SK-N-MC (cell line): ENCODE measurements around the gene TMED8.

ENCODE experiments used
- EZH2 ChIP-seq: fragments of 200-600 bp; sonication (generic); IDR thresholded peaks from one replicate; pipeline ENCODE4 v1.6.1; 2017; ENCODE audit warnings: antibody characterized with exemption
- FOXP2 ChIP-seq: optimal IDR thresholded peaks from 2 replicates; pipeline ENCODE3; 2011; ENCODE audit warnings: mild to moderate bottlenecking, moderate library complexity; ENCODE audit not compliant: insufficient read depth; ENCODE audit errors: extremely low read length, control extremely low read depth
- POLR2AphosphoS5 ChIP-seq: IDR thresholded peaks from 2 replicates; pipeline ENCODE4 v1.6.1; 2012; ENCODE audit warnings: mild to moderate bottlenecking, low read depth, low read length, borderline replicate concordance

DNA sequence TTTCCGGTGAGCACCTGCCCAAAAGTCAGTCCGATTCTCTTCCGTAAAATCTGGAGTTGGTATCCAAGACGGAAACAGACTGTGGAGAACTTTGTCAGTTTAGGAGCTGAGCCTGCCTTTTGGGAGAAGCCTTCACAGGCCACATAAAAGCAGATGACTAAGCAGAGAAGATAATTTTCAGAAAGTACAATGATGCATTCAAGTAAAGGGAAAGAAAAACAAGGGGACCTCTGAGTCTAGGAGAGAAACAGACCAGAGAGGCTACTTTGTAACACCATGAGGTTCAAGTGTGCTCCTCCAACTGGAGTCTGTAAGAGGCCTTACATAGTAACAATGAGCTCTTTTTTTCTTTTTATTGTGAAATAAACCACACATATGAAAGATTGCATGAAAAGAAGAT is 21.1 kb downstream of the TMED8 start:
- TF ChIP-seq EZH2 (no peak), POLR2AphosphoS5 (no peak), FOXP2 (no peak)
